T-helper 17 cell (primary cell): ENCODE results near the gene PLEKHA7. TPM values are rescaled to one million over a fixed set of nuclear protein-coding genes. Genes with fewer than 3 reads are reported as not detected.

Experiments
- ATAC-seq: fragments of 150-1000 bp; cut with Tn5 transposase; 2 replicates; pipeline ENCODE4 v1.10.0; 2021; ENCODE audit warnings: mild to moderate bottlenecking, moderate library complexity
- DNase-seq, 3 donors: peaks; one replicate each; pipeline versions ENCODE4 v3.0.0 to v3.0.0-alpha.2; 2020 to 2021
- H3K9me3 ChIP-seq: one replicate; pipeline ENCODE4 v1.7.0; 2013; ENCODE audit warnings: low read length, mild to moderate bottlenecking; ENCODE audit not compliant: control insufficient read depth, poor library complexity, severe bottlenecking
- H3K27ac Mint-ChIP-seq: one replicate; pipeline ENCODE4 v1.8.0; 2022; ENCODE audit warnings: mild to moderate bottlenecking, moderate library complexity, mixed read lengths
- H3K27me3 Mint-ChIP-seq: one replicate; pipeline ENCODE4 v1.8.0; 2022; ENCODE audit warnings: mixed read lengths
- H3K36me3 Mint-ChIP-seq: one replicate; pipeline ENCODE4 v1.8.0; 2022; ENCODE audit warnings: low read depth, mixed read lengths
- H3K4me1 Mint-ChIP-seq: one replicate; pipeline ENCODE4 v1.8.0; 2022; ENCODE audit warnings: mild to moderate bottlenecking, mixed read lengths
- H3K4me3 Mint-ChIP-seq: one replicate; pipeline ENCODE4 v1.8.0; 2022; ENCODE audit warnings: mild to moderate bottlenecking, moderate library complexity, mixed read lengths
- total RNA-seq, 4 donors: library from RNA in 2 of 4; stranded (reverse) in 2 of 4; gene quantifications; one replicate each; pipeline ENCODE4 v1.2.3 and lab custom pipeline; 2022 to 2026

PLEKHA7 gene
- total RNA-seq, 2 donors from 2014 or later = 5.3 to 10.9 TPM

GRCh38 chr11:16815047-16815767 is 199.0 kb downstream of the PLEKHA7 start:
- no peak for ATAC-seq
- no peak overlapping the region for H3K4me3 Mint-ChIP-seq
- peak overlapping the region; percentile 6 for H3K27ac Mint-ChIP-seq
- DNase-seq = no peak
- peaks cover 3% of the 10 kb centered on the region for H3K36me3 Mint-ChIP-seq
- H3K27me3 Mint-ChIP-seq = no peaks in the 10 kb centered on the region
- peaks cover 19% of the 10 kb centered on the region for H3K4me1 Mint-ChIP-seq
- H3K9me3 ChIP-seq = no peaks in the 10 kb centered on the region

DNA sequence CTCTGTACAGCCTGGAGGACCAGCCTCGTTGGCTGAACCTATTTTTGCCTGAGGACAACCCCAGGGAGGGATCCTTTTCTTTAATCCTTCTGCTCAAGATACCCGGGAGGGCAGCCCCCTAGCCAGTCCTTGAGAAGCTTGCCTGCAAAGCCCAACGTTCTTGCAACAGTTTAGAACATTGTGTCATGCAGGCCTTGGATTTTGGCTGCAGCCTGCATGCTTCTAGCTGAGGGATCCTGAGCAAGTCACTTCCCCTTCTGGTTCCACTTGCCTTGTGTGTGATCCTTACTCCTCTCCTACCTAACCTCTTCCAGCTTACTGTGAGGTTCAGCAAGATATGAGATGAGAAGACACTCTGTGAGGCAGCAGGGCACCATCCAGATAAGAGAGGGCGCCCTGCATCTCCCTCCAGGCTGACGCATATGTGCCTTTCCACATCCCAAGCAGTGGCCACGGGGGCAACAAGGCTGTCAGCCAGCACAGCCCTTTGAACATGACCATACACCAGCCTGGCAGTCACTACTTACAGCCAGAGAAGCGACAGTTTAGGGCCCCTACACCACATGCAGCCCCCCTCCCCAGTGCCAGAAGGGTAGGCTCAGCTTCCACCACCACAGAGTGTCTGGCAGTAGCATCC is 199.7 kb downstream of the PLEKHA7 start:
- peak overlapping the region; percentile 6 for H3K27ac Mint-ChIP-seq
- no peak for ATAC-seq
- peaks cover 16% of the 10 kb centered on the region for H3K4me1 Mint-ChIP-seq
- H3K4me3 Mint-ChIP-seq = no peak overlapping the region
- no peaks in the 10 kb centered on the region for H3K9me3 ChIP-seq
- H3K36me3 Mint-ChIP-seq = peaks cover 3% of the 10 kb centered on the region
- DNase-seq = no peak
- H3K27me3 Mint-ChIP-seq = no peaks in the 10 kb centered on the region

DNA sequence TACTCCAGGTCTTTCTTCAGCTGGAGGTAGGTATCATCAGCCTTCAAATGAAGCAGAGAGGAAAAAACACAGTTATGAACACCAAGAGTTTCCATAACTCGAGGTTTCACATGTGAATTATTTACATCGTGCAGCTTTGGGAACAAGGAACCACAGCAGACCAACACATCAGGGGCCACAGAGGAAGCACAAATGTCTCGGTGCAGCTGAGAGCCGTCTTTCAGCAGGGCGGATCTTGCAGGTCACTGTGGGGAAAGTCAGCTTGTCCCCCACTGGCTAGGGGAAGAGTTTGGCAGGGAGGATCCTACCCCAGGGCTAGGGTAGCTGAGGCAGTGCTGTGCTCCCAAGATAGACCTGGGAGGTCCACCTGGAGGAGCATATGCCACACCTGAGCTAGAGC is 201.1 kb downstream of the PLEKHA7 start:
- H3K27ac Mint-ChIP-seq = no peak overlapping the region
- no peak for DNase-seq
- no peaks in the 10 kb centered on the region for H3K27me3 Mint-ChIP-seq
- no peaks in the 10 kb centered on the region for H3K9me3 ChIP-seq
- no peak overlapping the region for H3K4me3 Mint-ChIP-seq
- peaks cover 11% of the 10 kb centered on the region for H3K4me1 Mint-ChIP-seq
- H3K36me3 Mint-ChIP-seq = no peaks in the 10 kb centered on the region
- no peak for ATAC-seq

GRCh38 chr11:16812274-16812673 is 201.9 kb downstream of the PLEKHA7 start:
- H3K9me3 ChIP-seq = no peaks in the 10 kb centered on the region
- DNase-seq = no peak
- Mint-ChIP-seq H3K36me3 (no peaks in the 10 kb centered on the region), H3K4me1 (peaks cover 15% of the 10 kb centered on the region), H3K4me3 (no peak overlapping the region), H3K27ac (peak overlapping the region; percentile 65), H3K27me3 (no peaks in the 10 kb centered on the region)
- no peak for ATAC-seq

- H3K27ac Mint-ChIP-seq = peak overlapping the region; percentile 59
- no peak for ATAC-seq
- H3K9me3 ChIP-seq = no peaks in the 10 kb centered on the region
- peaks cover 16% of the 10 kb centered on the region for H3K4me1 Mint-ChIP-seq
- no peaks in the 10 kb centered on the region for H3K27me3 Mint-ChIP-seq
- H3K36me3 Mint-ChIP-seq = no peaks in the 10 kb centered on the region
- no peak overlapping the region for H3K4me3 Mint-ChIP-seq
- no peak for DNase-seq
Observed at GRCh38 chr11:16811136-16812020, 202.8 kb downstream of the PLEKHA7 start.

DNA sequence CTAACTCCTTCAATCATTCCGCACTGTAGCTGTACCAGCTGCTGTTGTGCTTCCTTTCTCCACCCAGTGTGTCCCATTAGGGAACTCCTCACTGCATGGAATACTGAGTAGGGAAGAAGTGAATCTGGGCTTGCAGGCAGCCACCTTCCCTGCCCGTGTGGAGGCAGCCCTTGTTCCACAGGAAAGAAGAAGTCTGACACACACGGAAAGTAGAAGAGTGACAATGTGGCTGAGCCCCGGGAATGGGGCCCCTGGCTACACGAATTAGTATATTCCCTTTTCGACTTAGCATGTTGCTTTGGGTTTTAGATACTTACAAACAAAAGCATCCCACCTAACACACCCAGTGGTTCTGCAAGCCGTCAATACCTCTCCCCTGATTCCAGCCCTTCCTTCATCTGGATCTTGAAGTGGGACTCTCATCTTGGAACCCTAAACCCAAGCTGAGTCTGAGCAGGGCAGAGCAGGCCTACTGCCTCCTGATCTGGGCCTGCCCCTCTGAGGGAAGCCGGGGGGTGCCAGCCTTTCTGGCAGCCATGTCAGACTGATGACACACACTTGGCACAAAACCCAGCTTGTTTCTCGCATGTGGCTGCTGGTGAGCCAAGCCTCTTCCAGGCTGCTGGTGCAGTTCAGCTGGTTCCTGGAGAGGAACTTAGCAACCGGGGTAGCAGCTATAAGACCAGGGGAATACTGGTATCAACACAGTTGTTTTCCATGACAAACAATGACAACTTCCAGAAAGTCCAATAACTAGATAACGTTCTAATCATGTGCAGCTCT is 204.1 kb downstream of the PLEKHA7 start:
- peaks cover 19% of the 10 kb centered on the region for H3K4me1 Mint-ChIP-seq
- no peak for DNase-seq
- no peak for ATAC-seq
- no peaks in the 10 kb centered on the region for H3K9me3 ChIP-seq
- H3K27me3 Mint-ChIP-seq = no peaks in the 10 kb centered on the region
- peak overlapping the region; percentile 56 for H3K27ac Mint-ChIP-seq
- no peaks in the 10 kb centered on the region for H3K36me3 Mint-ChIP-seq
- no peak overlapping the region for H3K4me3 Mint-ChIP-seq

- H3K4me3 Mint-ChIP-seq = peak overlapping the region; percentile 59
- DNase-seq (no peak), ATAC-seq (peak; percentile 44)
- peaks cover 2% of the 10 kb centered on the region for H3K9me3 ChIP-seq
- H3K4me1 Mint-ChIP-seq = peaks cover 31% of the 10 kb centered on the region
- H3K27me3 Mint-ChIP-seq = no peaks in the 10 kb centered on the region
- H3K27ac Mint-ChIP-seq = peak overlapping the region; percentile 92
- H3K36me3 Mint-ChIP-seq = no peaks in the 10 kb centered on the region
Observed at GRCh38 chr11:16807306-16807705, 206.9 kb downstream of the PLEKHA7 start.

GRCh38 chr11:16806791-16807190 is 207.4 kb downstream of the PLEKHA7 start:
- peaks cover 2% of the 10 kb centered on the region for H3K9me3 ChIP-seq
- Mint-ChIP-seq H3K27ac (peak overlapping the region; percentile 92), H3K4me1 (peaks cover 28% of the 10 kb centered on the region), H3K36me3 (no peaks in the 10 kb centered on the region), H3K4me3 (peak overlapping the region; percentile 59), H3K27me3 (no peaks in the 10 kb centered on the region)
- DNase-seq = no peak
- ATAC-seq = no peak

GRCh38 chr11:16805938-16806337 is 208.3 kb downstream of the PLEKHA7 start:
- Mint-ChIP-seq H3K4me1 (peaks cover 27% of the 10 kb centered on the region), H3K27ac (peak overlapping the region; percentile 92), H3K4me3 (peak overlapping the region; percentile 25), H3K36me3 (no peaks in the 10 kb centered on the region), H3K27me3 (no peaks in the 10 kb centered on the region)
- peaks cover 2% of the 10 kb centered on the region for H3K9me3 ChIP-seq
- ATAC-seq = no peak
- no peak for DNase-seq

DNA sequence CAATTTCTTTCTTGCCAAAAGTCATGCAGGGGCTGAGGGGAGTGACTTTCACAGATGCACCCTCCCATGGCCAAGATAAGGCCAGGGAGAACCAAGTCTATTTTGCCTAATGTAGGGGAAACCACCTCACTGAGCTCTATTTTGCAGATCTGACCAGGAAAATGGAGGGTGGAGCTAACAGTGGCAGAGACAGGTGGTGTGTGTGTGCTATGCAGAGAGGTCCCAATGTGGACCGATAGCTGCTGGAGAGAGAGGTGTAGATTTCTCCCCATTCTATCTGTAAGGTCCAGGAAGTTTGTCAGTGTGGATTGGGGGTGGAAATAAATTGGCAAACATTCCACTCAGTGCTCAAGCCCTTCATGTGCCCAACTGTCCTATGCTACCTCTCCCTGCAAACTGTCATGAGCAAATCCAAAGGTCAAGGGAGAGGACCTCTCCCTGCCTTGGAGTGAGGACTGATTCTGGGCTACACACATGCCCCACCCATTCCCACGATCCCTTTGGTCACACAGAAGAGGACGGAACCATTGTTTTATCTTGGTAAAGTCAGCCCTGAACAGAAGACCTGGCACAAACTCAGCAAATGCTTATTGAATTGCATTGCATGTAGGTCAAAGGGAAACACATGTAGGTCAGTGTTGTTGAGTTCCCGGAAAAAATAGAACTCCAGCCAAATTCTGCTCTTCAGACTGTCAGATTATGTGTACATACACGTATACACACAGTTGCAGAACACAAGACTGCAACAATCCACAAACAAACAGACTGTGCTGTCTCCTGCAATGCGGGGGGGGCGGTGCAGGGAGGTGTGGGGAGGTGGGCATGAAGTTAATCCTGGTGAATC is 209.9 kb downstream of the PLEKHA7 start:
- H3K4me1 Mint-ChIP-seq = peaks cover 34% of the 10 kb centered on the region
- H3K36me3 Mint-ChIP-seq = no peaks in the 10 kb centered on the region
- peak overlapping the region; percentile 87 for H3K4me3 Mint-ChIP-seq
- DNase-seq = no peak
- H3K27me3 Mint-ChIP-seq = no peaks in the 10 kb centered on the region
- peak; percentile 77 for ATAC-seq
- peaks cover 2% of the 10 kb centered on the region for H3K9me3 ChIP-seq
- peak overlapping the region; percentile 92 for H3K27ac Mint-ChIP-seq

- Mint-ChIP-seq H3K27me3 (no peaks in the 10 kb centered on the region), H3K4me3 (no peak overlapping the region), H3K4me1 (peaks cover 33% of the 10 kb centered on the region), H3K36me3 (no peaks in the 10 kb centered on the region), H3K27ac (peak overlapping the region; percentile 92)
- DNase-seq (no peak), ATAC-seq (no peak)
- peaks cover 2% of the 10 kb centered on the region for H3K9me3 ChIP-seq
Observed at GRCh38 chr11:16801288-16801980, 212.8 kb downstream of the PLEKHA7 start.
